Upper lobe of left lung (tissue), 6 donors: ENCODE results near the gene FLT4. TPM values are rescaled to one million over a fixed set of nuclear protein-coding genes. Genes with fewer than 3 reads are reported as not detected.
A peak's percentile ranks its signal among the peaks of the same experiment; 100 is the strongest.

Source experiments
- ATAC-seq, 2 donors: fragments of 200-7000 bp; cut with Tn5 transposase; one replicate each; pipeline ENCODE4 v1.9.1; 2022; ENCODE audit warnings: mild to moderate bottlenecking in 2 of 2, moderate library complexity in 2 of 2; ENCODE audit not compliant: low FRiP score in 2 of 2
- DNase-seq, 2 donors: peaks; one replicate each; pipeline ENCODE4 v3.0.0-alpha.2; 2019 to 2020
- H3K27ac ChIP-seq, 4 donors: fragments of 200-600 bp; sonication (generic); one replicate each; pipeline ENCODE4 v1.5.1; 2016 to 2019
- H3K27me3 ChIP-seq, 4 donors: fragments of 200-600 bp; sonication (generic); one replicate each; pipeline ENCODE4 v1.5.1; 2017 to 2019
- H3K36me3 ChIP-seq, 4 donors: fragments of 200-600 bp; sonication (generic); one replicate each; pipeline ENCODE4 v1.5.1; 2016 to 2019
- H3K4me1 ChIP-seq, 4 donors: fragments of 200-600 bp; sonication (generic); one replicate each; pipeline ENCODE4 v1.5.1; 2018 to 2019
- H3K4me3 ChIP-seq, 4 donors: fragments of 200-600 bp; sonication (generic); one replicate each; pipeline ENCODE4 v1.5.1; 2017 to 2019; ENCODE audit warnings: mild to moderate bottlenecking in 2 of 4, moderate library complexity in 1 of 4
- H3K9me3 ChIP-seq, 4 donors: fragments of 200-600 bp; sonication (generic); one replicate each; pipeline ENCODE4 v1.5.1; 2018 to 2019
- CTCF ChIP-seq, 6 experiments: fragments of 450-650 bp in 4 of 6; fragments of 200-600 bp in 2 of 6; sonication (generic) in 2 of 6; IDR thresholded peaks; one replicate each; pipeline ENCODE4 v1.5.1; 2016 to 2019; ENCODE audit warnings: antibody characterized with exemption in 6 of 6
- EP300 ChIP-seq, 4 donors: sonication (generic); formaldehyde crosslinking; IDR thresholded peaks; one replicate each; pipeline ENCODE4 v1.5.1; 2017; ENCODE audit warnings: antibody characterized with exemption in 4 of 4, control low read depth in 2 of 4
- POLR2A ChIP-seq, 4 donors: fragments of 450-650 bp; IDR thresholded peaks; one replicate each; pipeline ENCODE4 v1.5.1; 2016 to 2017; ENCODE audit warnings: antibody characterized with exemption in 4 of 4, mild to moderate bottlenecking in 2 of 4
- POLR2AphosphoS5 ChIP-seq, 2 donors: sonication (generic); formaldehyde crosslinking; IDR thresholded peaks; one replicate each; pipeline ENCODE4 v1.5.1; 2017; ENCODE audit warnings: antibody characterized with exemption in 2 of 2
- WGBS, 2 donors: methylation state at CpG; one replicate each; pipeline ENCODE4 v1.1.5; 2017 to 2018; 5-methylcytosine and 5-hydroxymethylcytosine counted together
- total RNA-seq, 6 donors: library from RNA; depleted of rRNA in 4 of 6; stranded (reverse); fragments of >200 nt in 4 of 6; gene quantifications; one replicate each; pipeline versions ENCODE4 v1.1.0 to v1.2.1, GENCODE V29; 2016 to 2021
- donor health status: DM: no; HTN: no; CAD: no; lungs with moderate emphysema.
- donor health status: DM: no; HTN: yes; CAD: no; lungs with severe emphysema.

The FLT4 gene
- total RNA-seq, 6 donors from 2014 or later = 11.7 to 34.0 (median 21.2) TPM

GRCh38 chr5:180637962-180638680 lies 11.3 kb downstream of the FLT4 start:
- DNase-seq = peak in 1 of 2 donors; percentile 39
- H3K27ac ChIP-seq = no peak overlapping the region

GRCh38 chr5:180636403-180637075 lies 12.9 kb downstream of the FLT4 start:
- no peaks in the 10 kb centered on the region for H3K9me3 ChIP-seq
- H3K4me3 ChIP-seq = no peak overlapping the region
- H3K27me3 ChIP-seq = no peaks in the 10 kb centered on the region
- WGBS, 2 donors = 67 to 68% methylated on average over 18 of the region's 18 CpGs
- ATAC-seq (no peak), DNase-seq (peak in 1 of 2 donors; percentile 68)
- TF ChIP-seq POLR2A (IDR thresholded peaks at IDR 0.05) (no peak), EP300 (IDR thresholded peaks at IDR 0.05) (no peak), CTCF (IDR thresholded peaks at IDR 0.05) (no peak), POLR2AphosphoS5 (IDR thresholded peaks at IDR 0.05) (no peak)
- no peak overlapping the region for H3K27ac ChIP-seq
- no peaks in the 10 kb centered on the region for H3K36me3 ChIP-seq
- peaks cover 7 to 24% (median 9%) of the 10 kb centered on the region in 4 donors for H3K4me1 ChIP-seq

More at GRCh38 chr5:180637962-180638680, 11.3 kb downstream of the FLT4 start:
- 72 to 77% methylated on average over 20 of the region's 20 CpGs for WGBS, 2 donors
- Histone ChIP-seq H3K27me3 (no peaks in the 10 kb centered on the region), H3K4me3 (no peak overlapping the region), H3K9me3 (no peaks in the 10 kb centered on the region), H3K36me3 (no peaks in the 10 kb centered on the region), H3K4me1 (peaks cover 0 to 14% (median 4%) of the 10 kb centered on the region in 4 donors)
- ATAC-seq = peak in 1 of 2 donors; percentile 5
- no peak for TF ChIP-seq POLR2A (IDR thresholded peaks at IDR 0.05)
- no peak for TF ChIP-seq CTCF (IDR thresholded peaks at IDR 0.05)

- Histone ChIP-seq H3K4me3 (no peak overlapping the region), H3K4me1 (peaks cover 7 to 22% (median 9%) of the 10 kb centered on the region in 4 donors), H3K27ac (no peak overlapping the region), H3K27me3 (no peaks in the 10 kb centered on the region), H3K36me3 (no peaks in the 10 kb centered on the region), H3K9me3 (no peaks in the 10 kb centered on the region)
- TF ChIP-seq CTCF (IDR thresholded peaks at IDR 0.05) = no peak
- no peak for TF ChIP-seq POLR2AphosphoS5 (IDR thresholded peaks at IDR 0.05)
- no peak for TF ChIP-seq POLR2A (IDR thresholded peaks at IDR 0.05)
- no peak for TF ChIP-seq EP300 (IDR thresholded peaks at IDR 0.05)
- DNase-seq (no peak), ATAC-seq (no peak)
- WGBS, 2 donors = 77 to 85% methylated on average over 8 of the region's 8 CpGs
Measured at GRCh38 chr5:180636016-180636402, 13.4 kb downstream of the FLT4 start.

- ATAC-seq = no peak
- H3K36me3 ChIP-seq = peaks cover 0 to 18% (median 0%) of the 10 kb centered on the region in 4 donors
- peaks cover 0 to 18% (median 9%) of the 10 kb centered on the region in 4 donors for H3K4me1 ChIP-seq
- no peaks in the 10 kb centered on the region for H3K9me3 ChIP-seq
- 75 to 76% methylated on average over 8 to 14 of the region's 14 CpGs for WGBS, 2 donors
- H3K27ac ChIP-seq = peak overlapping the region in 2 of 4 donors; percentile 6 to 28
- H3K27me3 ChIP-seq = no peaks in the 10 kb centered on the region
- TF ChIP-seq POLR2AphosphoS5 (IDR thresholded peaks at IDR 0.05) (no peak), POLR2A (IDR thresholded peaks at IDR 0.05) (no peak), CTCF (IDR thresholded peaks at IDR 0.05) (no peak), EP300 (IDR thresholded peaks at IDR 0.05) (no peak)
- DNase-seq = peak in 1 of 2 donors; percentile 56
- H3K4me3 ChIP-seq = no peak overlapping the region
Measured at GRCh38 chr5:180633283-180634177, 15.9 kb downstream of the FLT4 start.
